PC-3 (cell line): ENCODE measurements around the gene PAGE2B. TPM values are rescaled to one million over a fixed set of nuclear protein-coding genes. Genes with fewer than 3 reads are reported as not detected.
A peak's percentile ranks its signal among the peaks of the same experiment; 100 is the strongest.

Experiments
- ATAC-seq: fragments of 200-7000 bp; cut with Tn5 transposase; 2 replicates; pipeline ENCODE4 v1.9.1; 2020; ENCODE audit warnings: mild to moderate bottlenecking, moderate library complexity
- BruUV-seq: library from RNA; stranded (reverse); fragments of 400-500 nt; replicated peaks from 2 replicates; lab custom pipeline; 2021; lab: Mats Ljungman, UMichigan
- CTCF ChIA-PET: fragments of 300-600 bp; sonication (Branson Sonifier 250); formaldehyde crosslinking; loops from one replicate; lab custom pipeline; 2022; ENCODE audit warnings: antibody characterized with exemption; lab: Charles Lee
- POLR2A ChIA-PET: fragments of 300-600 bp; sonication (Branson Sonifier 250); formaldehyde crosslinking; loops from one replicate; lab custom pipeline; 2022; ENCODE audit warnings: antibody characterized with exemption; ENCODE audit not compliant: unreplicated experiment; lab: Charles Lee
- DNase-seq: peaks from one replicate; pipeline ENCODE4 v3.0.0-alpha.2; 2015
- H2AFZ ChIP-seq: fragments of 300-600 bp; sonication (generic); 2 replicates; pipeline ENCODE4 v1.6.0; 2016; ENCODE audit warnings: antibody characterized with exemption, low read length
- H3F3A ChIP-seq: fragments of 300-600 bp; sonication (generic); one replicate; pipeline ENCODE4 v1.6.0; 2017; ENCODE audit warnings: antibody characterized with exemption, low read length, control low read depth, mild to moderate bottlenecking; ENCODE audit not compliant: unreplicated experiment
- H3K27ac ChIP-seq: fragments of 300-600 bp; sonication (generic); 2 replicates; pipeline ENCODE4 v1.5.1; 2016; ENCODE audit warnings: mild to moderate bottlenecking, low read length
- H3K27me3 ChIP-seq: fragments of 300-600 bp; sonication (generic); 2 replicates; pipeline ENCODE4 v1.6.1; 2016; ENCODE audit warnings: low read length, mixed read lengths
- H3K36me3 ChIP-seq: fragments of 300-600 bp; sonication (generic); 2 replicates; pipeline ENCODE4 v1.6.1; 2016; ENCODE audit warnings: low read depth, mixed run types, low read length, mixed read lengths
- H3K4me1 ChIP-seq: fragments of 300-600 bp; sonication (generic); 2 replicates; pipeline ENCODE4 v1.5.1; 2016; ENCODE audit warnings: low read length; ENCODE audit not compliant: insufficient read depth
- H3K4me2 ChIP-seq: fragments of 300-600 bp; sonication (generic); 2 replicates; pipeline ENCODE4 v1.6.0; 2016; ENCODE audit warnings: low read length
- H3K4me3 ChIP-seq: fragments of 300-600 bp; sonication (generic); 2 replicates; pipeline ENCODE4 v1.5.1; 2016; ENCODE audit warnings: mild to moderate bottlenecking, low read length, mixed read lengths
- H3K79me2 ChIP-seq: fragments of 300-600 bp; sonication (generic); 2 replicates; pipeline ENCODE4 v1.6.1; 2017; ENCODE audit warnings: low read length, mixed read lengths
- H3K9ac ChIP-seq: fragments of 300-600 bp; sonication (generic); 2 replicates; pipeline ENCODE4 v1.6.0; 2016; ENCODE audit warnings: mild to moderate bottlenecking, low read length
- H3K9me2 ChIP-seq: fragments of 300-600 bp; sonication (generic); replicated peaks from 2 replicates; pipeline ENCODE4 v1.6.1; 2016; ENCODE audit warnings: mixed run types, low read length, mixed read lengths
- H3K9me3 ChIP-seq: fragments of 300-600 bp; sonication (generic); 2 replicates; pipeline ENCODE4 v1.6.1; 2016; ENCODE audit warnings: low read length, mixed read lengths
- H4K20me1 ChIP-seq: fragments of 300-600 bp; sonication (generic); 2 replicates; pipeline ENCODE4 v1.6.1; 2016; ENCODE audit warnings: low read length, mixed read lengths
- CTCF ChIP-seq: fragments of 300-600 bp; sonication (generic); conservative IDR thresholded peaks from 2 replicates; pipeline ENCODE4 v1.5.1; 2017; ENCODE audit warnings: antibody characterized with exemption, low read depth, mild to moderate bottlenecking, low read length
- EZH2 ChIP-seq: fragments of 300-600 bp; sonication (generic); IDR thresholded peaks from one replicate; pipeline ENCODE4 v1.6.1; 2017; ENCODE audit warnings: antibody characterized with exemption, mild to moderate bottlenecking, low read length; ENCODE audit not compliant: unreplicated experiment
- EZH2phosphoT487 ChIP-seq: fragments of 300-600 bp; sonication (generic); IDR thresholded peaks from 2 replicates; pipeline ENCODE4 v1.6.1; 2018; ENCODE audit warnings: mild to moderate bottlenecking, antibody characterized with exemption, low read length, borderline replicate concordance
- intact Hi-C: fragments of 100-400 bp; cut with micrococcal nuclease; formaldehyde crosslinking; loops from 2 replicates; pipeline ENCODE4 v1.9.0; 2023
- total RNA-seq: library from RNA; depleted of rRNA; stranded (reverse); fragments of >200 nt; gene quantifications from 2 replicates; pipeline ENCODE4 v1.2.3, GENCODE V29; 2014

The PAGE2B gene
- total RNA-seq, 1 experiment from 2014 or later, result not detected

- POLR2A ChIA-PET, result no interaction called here
- DNase-seq (no peak), ATAC-seq (no peak)
- Histone ChIP-seq H3K9ac (no peak overlapping the region), H2AFZ (no peak overlapping the region), H3K79me2 (no peaks in the 10 kb centered on the region), H3K36me3 (no peaks in the 10 kb centered on the region), H3K9me3 (no peaks in the 10 kb centered on the region), H3K4me3 (no peak overlapping the region), H4K20me1 (no peaks in the 10 kb centered on the region), H3K27ac (no peak overlapping the region), H3K4me2 (no peak overlapping the region), H3K27me3 (0 out of 2 replicates have a peak, but pooled peaks cover 8% of the 10 kb centered on the region), H3K9me2 (no peaks in the 10 kb centered on the region), H3K4me1 (no peaks in the 10 kb centered on the region), H3F3A (no peaks in the 10 kb centered on the region)
- TF ChIP-seq CTCF, result no peak
- TF ChIP-seq EZH2phosphoT487, result no peak
- TF ChIP-seq EZH2, result no peak
- intact Hi-C loops, result no loop called here
- CTCF ChIA-PET, result no interaction called here
- no TSS peak for BruUV-seq
These were observed 43.7 kb downstream of the PAGE2B start for GRCh38 chrX:55118574-55118973.

- Histone ChIP-seq H3K36me3 (no peaks in the 10 kb centered on the region), H3K9me3 (no peaks in the 10 kb centered on the region), H3K4me2 (no peak overlapping the region), H2AFZ (no peak overlapping the region), H3K4me3 (no peak overlapping the region), H3K4me1 (no peaks in the 10 kb centered on the region), H3K9me2 (no peaks in the 10 kb centered on the region), H4K20me1 (no peaks in the 10 kb centered on the region), H3K79me2 (no peaks in the 10 kb centered on the region), H3K9ac (no peak overlapping the region), H3K27ac (no peak overlapping the region), H3F3A (no peaks in the 10 kb centered on the region), H3K27me3 (0 out of 2 replicates have a peak, but pooled peaks cover 8% of the 10 kb centered on the region)
- POLR2A ChIA-PET, result no interaction called here
- no peak for ATAC-seq
- intact Hi-C loops, result no loop called here
- CTCF ChIA-PET, result no interaction called here
- no TSS peak for BruUV-seq
- TF ChIP-seq CTCF, result no peak
- TF ChIP-seq EZH2phosphoT487, result no peak
- TF ChIP-seq EZH2, result no peak
- DNase-seq, result no peak
These were observed 44.4 kb downstream of the PAGE2B start for GRCh38 chrX:55119271-55119670.

GRCh38 chrX:55119712-55120111, 44.9 kb downstream of the PAGE2B start:
- H3K9me3 ChIP-seq, result no peaks in the 10 kb centered on the region
- H2AFZ ChIP-seq, result no peak overlapping the region
- CTCF ChIA-PET, result no interaction called here
- H3K4me3 ChIP-seq, result no peak overlapping the region
- peak; percentile 3 for DNase-seq
- intact Hi-C loops, result no loop called here
- POLR2A ChIA-PET, result no interaction called here
- no TSS peak for BruUV-seq
- no peaks in the 10 kb centered on the region for H4K20me1 ChIP-seq
- no peaks in the 10 kb centered on the region for H3K36me3 ChIP-seq
- no peak overlapping the region for H3K27ac ChIP-seq
- no peak overlapping the region for H3K4me2 ChIP-seq
- no peaks in the 10 kb centered on the region for H3F3A ChIP-seq
- H3K9me2 ChIP-seq, result no peaks in the 10 kb centered on the region
- no peak overlapping the region for H3K9ac ChIP-seq
- H3K27me3 ChIP-seq, result 0 out of 2 replicates have a peak, but pooled peaks cover 8% of the 10 kb centered on the region
- H3K79me2 ChIP-seq, result no peaks in the 10 kb centered on the region
- no peak for ATAC-seq
- H3K4me1 ChIP-seq, result no peaks in the 10 kb centered on the region
- TF ChIP-seq EZH2phosphoT487 (no peak), EZH2 (no peak), CTCF (no peak)
